Thoracic aorta (tissue), 2 donors: ENCODE measurements around the gene FUT3. TPM values are rescaled to one million over a fixed set of nuclear protein-coding genes. Genes with fewer than 3 reads are reported as not detected.
"Not testable (repeated sequence)": the region's sequence is repeated elsewhere in the genome, so short reads cannot be mapped to it uniquely, and the experiment has no call there.

Experiments used
- ATAC-seq: fragments of 150-250 bp; one replicate; pipeline ENCODE4 v1.8.0; 2017; ENCODE audit warnings: low read depth; ENCODE audit not compliant: insufficient number of reproducible peaks, low FRiP score
- DNase-seq: peaks from one replicate; pipeline ENCODE4 v3.0.0-alpha.2; 2020; ENCODE audit warnings: low spot score
- H3K27ac ChIP-seq, 2 donors: fragments of 200-600 bp; sonication (generic); 1 replicate in 1 of 2; 2 replicates in 1 of 2; pipeline ENCODE4 v1.5.1; 2016; ENCODE audit warnings: mild to moderate bottlenecking in 2 of 2, moderate library complexity in 2 of 2
- H3K27me3 ChIP-seq: fragments of 200-600 bp; sonication (generic); replicated peaks from 2 replicates; pipeline ENCODE4 v1.6.0; 2016; ENCODE audit warnings: mild to moderate bottlenecking; ENCODE audit not compliant: insufficient read depth
- H3K36me3 ChIP-seq: fragments of 200-600 bp; sonication (generic); one replicate; pipeline ENCODE4 v1.5.1; 2016
- H3K4me1 ChIP-seq, 2 donors: fragments of 200-600 bp; sonication (generic); 1 replicate in 1 of 2; 2 replicates in 1 of 2; pipeline versions ENCODE4 v1.5.1 to v1.6.0; 2016; ENCODE audit warnings: low read depth in 2 of 2, mild to moderate bottlenecking in 1 of 2; ENCODE audit not compliant: control insufficient read depth in 1 of 2
- H3K4me3 ChIP-seq: fragments of 200-600 bp; sonication (generic); 2 replicates; pipeline ENCODE4 v1.5.1; 2016; ENCODE audit warnings: mild to moderate bottlenecking
- H3K9me3 ChIP-seq: fragments of 200-600 bp; sonication (generic); 2 replicates; pipeline ENCODE4 v1.5.1; 2016
- total RNA-seq, 2 donors: library from RNA; depleted of rRNA; stranded (reverse); fragments of >200 nt; gene quantifications; one replicate each; pipeline versions ENCODE4 v1.1.0 to v1.2.3, GENCODE V29; 2016
- TF ChIP-seq, protein P1 (sequence below): fragments of 200-600 bp; sonication (generic); IDR thresholded peaks from one replicate; pipeline ENCODE4 v1.5.1; 2019; ENCODE audit warnings: antibody characterized with exemption

FUT3 gene
- total RNA-seq, 2 donors from 2014 or later = not detected

DNA sequence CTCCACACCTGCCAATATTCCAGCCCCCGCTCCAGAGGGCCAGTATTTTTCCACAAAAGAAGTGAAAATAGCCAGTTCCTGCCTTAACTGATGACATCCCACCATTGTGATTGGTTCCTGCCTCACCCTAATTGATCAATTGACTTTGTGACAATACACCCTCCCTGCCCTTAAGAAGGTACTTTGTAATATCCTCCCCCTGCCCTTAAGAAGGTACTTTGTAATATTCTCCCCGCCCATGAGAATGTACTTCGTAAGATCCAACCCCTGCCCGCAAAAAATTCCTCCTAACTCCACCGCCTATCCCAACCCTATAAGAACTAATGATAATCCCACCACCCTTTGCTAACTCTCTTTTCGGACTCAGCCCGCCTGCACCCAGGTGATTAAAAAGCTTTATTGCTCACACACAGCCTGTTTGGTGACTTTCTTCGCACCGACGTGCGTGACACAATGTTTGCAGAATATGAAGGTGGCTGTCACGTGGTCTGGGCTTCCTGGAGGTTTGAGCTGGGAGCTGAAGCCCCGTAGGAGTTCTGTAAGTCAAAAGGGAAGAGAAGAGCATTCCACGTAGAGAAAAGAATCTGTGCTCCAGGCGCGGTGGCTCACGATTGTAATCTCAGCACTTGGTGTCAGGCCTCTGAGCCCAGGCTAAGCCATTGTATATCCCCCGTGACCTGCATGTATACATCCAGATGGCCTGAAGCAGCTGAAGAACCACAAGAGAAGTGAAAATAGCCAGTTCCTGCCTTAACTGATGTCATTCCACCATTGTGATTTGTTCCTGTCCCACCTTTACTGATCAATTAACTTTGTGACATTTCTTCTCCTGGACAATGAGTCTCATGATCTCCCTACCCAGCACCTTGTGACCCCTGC lies 6.2 kb upstream of the FUT3 start:
- no peaks in the 10 kb centered on the region for H3K9me3 ChIP-seq
- no peaks in the 10 kb centered on the region for H3K36me3 ChIP-seq
- ATAC-seq (no peak), DNase-seq (no peak)
- no peak overlapping the region for H3K4me3 ChIP-seq
- TF ChIP-seq, protein P1, sequence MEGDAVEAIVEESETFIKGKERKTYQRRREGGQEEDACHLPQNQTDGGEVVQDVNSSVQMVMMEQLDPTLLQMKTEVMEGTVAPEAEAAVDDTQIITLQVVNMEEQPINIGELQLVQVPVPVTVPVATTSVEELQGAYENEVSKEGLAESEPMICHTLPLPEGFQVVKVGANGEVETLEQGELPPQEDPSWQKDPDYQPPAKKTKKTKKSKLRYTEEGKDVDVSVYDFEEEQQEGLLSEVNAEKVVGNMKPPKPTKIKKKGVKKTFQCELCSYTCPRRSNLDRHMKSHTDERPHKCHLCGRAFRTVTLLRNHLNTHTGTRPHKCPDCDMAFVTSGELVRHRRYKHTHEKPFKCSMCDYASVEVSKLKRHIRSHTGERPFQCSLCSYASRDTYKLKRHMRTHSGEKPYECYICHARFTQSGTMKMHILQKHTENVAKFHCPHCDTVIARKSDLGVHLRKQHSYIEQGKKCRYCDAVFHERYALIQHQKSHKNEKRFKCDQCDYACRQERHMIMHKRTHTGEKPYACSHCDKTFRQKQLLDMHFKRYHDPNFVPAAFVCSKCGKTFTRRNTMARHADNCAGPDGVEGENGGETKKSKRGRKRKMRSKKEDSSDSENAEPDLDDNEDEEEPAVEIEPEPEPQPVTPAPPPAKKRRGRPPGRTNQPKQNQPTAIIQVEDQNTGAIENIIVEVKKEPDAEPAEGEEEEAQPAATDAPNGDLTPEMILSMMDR = no peak
- no peak overlapping the region for H3K27ac ChIP-seq
- H3K27me3 ChIP-seq = no peaks in the 10 kb centered on the region
- H3K4me1 ChIP-seq = no peaks in the 10 kb centered on the region

DNA sequence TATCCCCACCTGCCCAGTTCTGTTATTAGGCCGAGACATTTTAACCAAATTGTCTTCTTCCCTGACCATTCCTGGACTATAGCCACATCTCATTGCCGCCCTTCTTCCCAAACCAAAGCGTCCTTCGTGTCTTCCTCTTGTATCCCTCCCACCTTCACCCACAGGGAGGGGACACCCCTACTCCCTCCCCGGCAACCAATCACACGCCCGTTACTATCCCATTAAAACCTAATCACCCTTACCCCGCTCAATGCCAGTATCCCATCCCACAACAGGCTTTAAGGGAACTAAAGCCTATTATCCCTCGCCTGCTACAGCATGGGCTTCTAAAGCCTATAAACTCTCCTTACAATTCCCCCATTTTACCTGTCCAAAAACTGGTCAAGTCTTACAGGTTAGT lies 3.9 kb upstream of the FUT3 start:
- not testable (repeated sequence) for H3K27me3 ChIP-seq, ATAC-seq, H3K4me3 ChIP-seq, H3K4me1 ChIP-seq, H3K36me3 ChIP-seq, DNase-seq, H3K9me3 ChIP-seq, H3K27ac ChIP-seq

DNA sequence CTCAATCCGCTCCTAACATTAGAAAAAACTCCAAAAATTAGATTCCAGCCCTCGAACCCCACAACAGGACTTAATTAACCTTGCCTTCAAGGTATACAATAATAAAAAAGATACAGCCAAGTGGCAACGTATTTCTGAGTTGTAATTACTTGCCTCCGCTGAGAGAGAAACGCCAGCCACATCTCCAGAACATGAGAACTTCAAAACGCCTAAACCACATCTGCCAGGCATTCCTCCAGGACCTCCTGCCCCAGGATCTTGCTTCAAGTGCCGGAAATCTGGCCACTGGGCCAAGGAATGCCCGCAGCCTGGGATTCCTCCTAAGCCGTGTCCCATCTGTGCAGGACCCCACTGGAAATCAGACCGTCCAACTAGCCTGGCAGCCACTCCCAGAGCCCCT lies 2.9 kb upstream of the FUT3 start:
- H3K9me3 ChIP-seq, H3K27ac ChIP-seq, H3K4me3 ChIP-seq, H3K4me1 ChIP-seq, H3K27me3 ChIP-seq, H3K36me3 ChIP-seq, DNase-seq, ATAC-seq: not testable (repeated sequence)

DNA sequence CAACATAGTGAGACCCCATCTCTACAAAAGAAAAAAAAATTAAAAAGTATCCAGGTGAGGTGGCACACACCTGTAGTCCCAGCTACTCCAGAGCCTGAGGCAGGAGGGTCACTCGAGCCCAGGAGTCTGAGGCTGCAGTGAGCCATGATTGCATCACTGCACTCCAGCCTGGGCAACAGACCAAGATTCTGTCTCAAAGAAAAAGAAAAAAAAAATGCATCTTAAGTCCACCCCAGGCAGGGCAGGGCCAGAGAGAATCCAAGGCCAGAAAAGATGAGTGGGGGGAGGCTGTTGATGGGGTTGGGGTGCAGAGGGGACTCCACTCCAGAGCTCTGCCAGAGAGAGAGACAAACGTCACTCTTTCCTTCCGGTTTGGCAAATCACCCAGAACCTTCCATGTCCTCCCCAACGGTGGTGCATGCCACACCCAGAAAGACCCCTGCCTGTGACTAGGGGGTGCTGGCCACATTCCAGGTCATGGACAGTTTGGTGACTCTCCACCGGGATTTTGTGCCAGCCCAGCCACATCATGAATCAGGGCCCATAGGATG lies 431 bp downstream of the FUT3 start:
- no peaks in the 10 kb centered on the region for H3K27me3 ChIP-seq
- no peaks in the 10 kb centered on the region for H3K36me3 ChIP-seq
- no peak for DNase-seq
- no peak overlapping the region for H3K27ac ChIP-seq
- no peak overlapping the region for H3K4me3 ChIP-seq
- ATAC-seq = no peak
- H3K9me3 ChIP-seq = no peaks in the 10 kb centered on the region
- H3K4me1 ChIP-seq = no peaks in the 10 kb centered on the region
- TF ChIP-seq, protein P1 = no peak

DNA sequence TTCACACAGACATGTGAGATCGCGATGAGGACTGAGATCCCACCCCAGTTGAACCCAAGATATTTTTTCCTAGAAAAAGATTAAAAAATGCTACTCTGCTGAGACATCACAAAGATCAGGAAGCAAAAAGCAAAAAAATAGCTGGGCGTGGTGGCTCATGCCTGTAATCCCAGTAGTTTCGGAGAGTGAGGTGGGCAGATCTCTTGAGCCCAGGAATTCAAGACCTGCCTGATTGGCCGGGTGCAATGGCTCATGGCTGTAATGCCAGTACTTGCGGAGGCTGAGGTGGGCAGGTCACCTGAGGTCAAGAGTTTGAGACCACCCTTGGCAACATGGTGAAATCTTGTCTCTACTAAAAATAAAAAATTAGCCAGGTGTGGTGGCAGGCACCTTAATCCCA lies 1.1 kb downstream of the FUT3 start:
- Histone ChIP-seq H3K9me3 (no peaks in the 10 kb centered on the region), H3K36me3 (no peaks in the 10 kb centered on the region), H3K27ac (no peak overlapping the region), H3K4me3 (no peak overlapping the region), H3K27me3 (no peaks in the 10 kb centered on the region), H3K4me1 (no peaks in the 10 kb centered on the region)
- DNase-seq (no peak), ATAC-seq (no peak)
- TF ChIP-seq, protein P1 = no peak

DNA sequence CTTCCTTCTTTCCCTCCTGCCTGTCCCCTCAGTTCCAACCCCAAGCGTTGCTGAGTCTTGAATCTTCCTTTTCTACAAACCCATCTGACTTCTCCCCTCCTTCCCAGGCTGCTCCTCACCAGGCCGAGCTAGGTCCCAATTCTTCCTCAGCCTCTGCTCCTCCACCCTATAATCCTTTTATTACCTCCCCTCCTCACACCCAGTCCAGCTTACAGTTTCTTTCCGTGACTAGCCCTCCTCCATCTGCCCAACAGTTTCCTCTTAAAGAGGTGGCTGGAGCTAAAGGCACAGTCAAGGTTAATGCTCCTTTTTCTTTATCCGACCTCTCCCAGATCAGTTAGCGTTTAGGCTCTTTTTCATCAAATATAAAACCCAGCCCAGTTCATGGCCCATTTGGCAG lies 2.6 kb downstream of the FUT3 start:
- H3K4me3 ChIP-seq, ATAC-seq, H3K36me3 ChIP-seq, H3K27me3 ChIP-seq, H3K27ac ChIP-seq, DNase-seq, H3K9me3 ChIP-seq, H3K4me1 ChIP-seq: not testable (repeated sequence)

DNA sequence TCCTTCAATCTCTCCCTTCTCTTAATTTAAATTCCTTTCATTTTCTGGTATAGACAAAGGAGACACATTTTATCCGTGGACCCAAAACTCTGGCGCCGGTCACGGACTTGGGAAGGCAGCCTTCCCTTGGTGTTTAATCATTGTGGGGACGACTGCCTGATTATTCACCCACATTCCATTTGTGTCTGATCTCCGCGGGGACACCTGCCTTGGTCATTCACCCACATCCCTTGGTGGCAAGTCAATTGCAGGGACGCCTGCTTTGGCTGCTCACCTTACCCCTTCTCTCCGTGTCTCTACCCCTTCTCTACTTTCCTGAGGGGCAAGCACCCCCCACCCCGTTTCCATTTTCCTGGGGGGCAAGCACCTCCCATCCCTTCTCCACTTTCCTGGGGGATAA lies 3.4 kb downstream of the FUT3 start:
- not testable (repeated sequence) for H3K4me1 ChIP-seq, ATAC-seq, H3K9me3 ChIP-seq, H3K4me3 ChIP-seq, DNase-seq, H3K36me3 ChIP-seq, H3K27me3 ChIP-seq, H3K27ac ChIP-seq
